ENCODE data around the gene CAPN14.

Gene CAPN14

DNA sequence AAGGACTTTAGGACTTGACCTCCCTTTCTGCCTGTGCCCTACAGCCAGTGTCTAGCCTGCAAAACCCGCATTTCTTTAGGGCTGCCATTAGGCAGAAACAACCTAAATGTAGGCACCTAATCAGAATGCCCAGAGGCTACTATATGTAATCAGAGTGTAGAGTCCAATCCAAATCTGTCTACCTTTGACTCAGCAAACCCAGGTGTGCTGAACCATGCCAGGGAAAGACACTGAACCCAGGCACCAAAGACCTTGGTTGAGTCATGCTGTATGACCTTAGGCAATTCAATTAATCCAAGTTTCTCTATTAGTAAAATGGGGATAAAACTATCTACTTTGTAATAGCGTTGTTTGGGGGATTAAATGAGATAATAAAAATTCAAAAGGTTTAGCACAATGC lies 20.7 kb downstream of the CAPN14 start:
- Histone ChIP-seq H3K27me3 (ENCODE audit: insufficient read depth, poor library complexity, severe bottlenecking) (no peaks in the 10 kb centered on the region), H3K4me3 (replicated peaks; ENCODE audit: insufficient read depth, low read length) (no peak overlapping the region), H3K27ac (replicated peaks) (no peak overlapping the region)
- TF ChIP-seq, protein P1, sequence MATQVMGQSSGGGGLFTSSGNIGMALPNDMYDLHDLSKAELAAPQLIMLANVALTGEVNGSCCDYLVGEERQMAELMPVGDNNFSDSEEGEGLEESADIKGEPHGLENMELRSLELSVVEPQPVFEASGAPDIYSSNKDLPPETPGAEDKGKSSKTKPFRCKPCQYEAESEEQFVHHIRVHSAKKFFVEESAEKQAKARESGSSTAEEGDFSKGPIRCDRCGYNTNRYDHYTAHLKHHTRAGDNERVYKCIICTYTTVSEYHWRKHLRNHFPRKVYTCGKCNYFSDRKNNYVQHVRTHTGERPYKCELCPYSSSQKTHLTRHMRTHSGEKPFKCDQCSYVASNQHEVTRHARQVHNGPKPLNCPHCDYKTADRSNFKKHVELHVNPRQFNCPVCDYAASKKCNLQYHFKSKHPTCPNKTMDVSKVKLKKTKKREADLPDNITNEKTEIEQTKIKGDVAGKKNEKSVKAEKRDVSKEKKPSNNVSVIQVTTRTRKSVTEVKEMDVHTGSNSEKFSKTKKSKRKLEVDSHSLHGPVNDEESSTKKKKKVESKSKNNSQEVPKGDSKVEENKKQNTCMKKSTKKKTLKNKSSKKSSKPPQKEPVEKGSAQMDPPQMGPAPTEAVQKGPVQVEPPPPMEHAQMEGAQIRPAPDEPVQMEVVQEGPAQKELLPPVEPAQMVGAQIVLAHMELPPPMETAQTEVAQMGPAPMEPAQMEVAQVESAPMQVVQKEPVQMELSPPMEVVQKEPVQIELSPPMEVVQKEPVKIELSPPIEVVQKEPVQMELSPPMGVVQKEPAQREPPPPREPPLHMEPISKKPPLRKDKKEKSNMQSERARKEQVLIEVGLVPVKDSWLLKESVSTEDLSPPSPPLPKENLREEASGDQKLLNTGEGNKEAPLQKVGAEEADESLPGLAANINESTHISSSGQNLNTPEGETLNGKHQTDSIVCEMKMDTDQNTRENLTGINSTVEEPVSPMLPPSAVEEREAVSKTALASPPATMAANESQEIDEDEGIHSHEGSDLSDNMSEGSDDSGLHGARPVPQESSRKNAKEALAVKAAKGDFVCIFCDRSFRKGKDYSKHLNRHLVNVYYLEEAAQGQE (IDR thresholded peaks at IDR 0.05; ENCODE audit: insufficient replicate concordance, low read depth): no peak
- TF ChIP-seq GABPA (IDR thresholded peaks at IDR 0.05; ENCODE audit: low read depth) (no peak), SPI1 (IDR thresholded peaks at IDR 0.05; ENCODE audit: borderline replicate concordance, low read depth) (no peak), POLR2AphosphoS5 (IDR thresholded peaks at IDR 0.05; ENCODE audit: low read depth) (no peak)
- TF ChIP-seq, protein P2, sequence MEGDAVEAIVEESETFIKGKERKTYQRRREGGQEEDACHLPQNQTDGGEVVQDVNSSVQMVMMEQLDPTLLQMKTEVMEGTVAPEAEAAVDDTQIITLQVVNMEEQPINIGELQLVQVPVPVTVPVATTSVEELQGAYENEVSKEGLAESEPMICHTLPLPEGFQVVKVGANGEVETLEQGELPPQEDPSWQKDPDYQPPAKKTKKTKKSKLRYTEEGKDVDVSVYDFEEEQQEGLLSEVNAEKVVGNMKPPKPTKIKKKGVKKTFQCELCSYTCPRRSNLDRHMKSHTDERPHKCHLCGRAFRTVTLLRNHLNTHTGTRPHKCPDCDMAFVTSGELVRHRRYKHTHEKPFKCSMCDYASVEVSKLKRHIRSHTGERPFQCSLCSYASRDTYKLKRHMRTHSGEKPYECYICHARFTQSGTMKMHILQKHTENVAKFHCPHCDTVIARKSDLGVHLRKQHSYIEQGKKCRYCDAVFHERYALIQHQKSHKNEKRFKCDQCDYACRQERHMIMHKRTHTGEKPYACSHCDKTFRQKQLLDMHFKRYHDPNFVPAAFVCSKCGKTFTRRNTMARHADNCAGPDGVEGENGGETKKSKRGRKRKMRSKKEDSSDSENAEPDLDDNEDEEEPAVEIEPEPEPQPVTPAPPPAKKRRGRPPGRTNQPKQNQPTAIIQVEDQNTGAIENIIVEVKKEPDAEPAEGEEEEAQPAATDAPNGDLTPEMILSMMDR (IDR thresholded peaks at IDR 0.05; ENCODE audit: insufficient read depth, low read length): no peak
- DNase-seq (ENCODE audit: low read depth in 1 of 2, low spot score in 1 of 2): no peak

DNA sequence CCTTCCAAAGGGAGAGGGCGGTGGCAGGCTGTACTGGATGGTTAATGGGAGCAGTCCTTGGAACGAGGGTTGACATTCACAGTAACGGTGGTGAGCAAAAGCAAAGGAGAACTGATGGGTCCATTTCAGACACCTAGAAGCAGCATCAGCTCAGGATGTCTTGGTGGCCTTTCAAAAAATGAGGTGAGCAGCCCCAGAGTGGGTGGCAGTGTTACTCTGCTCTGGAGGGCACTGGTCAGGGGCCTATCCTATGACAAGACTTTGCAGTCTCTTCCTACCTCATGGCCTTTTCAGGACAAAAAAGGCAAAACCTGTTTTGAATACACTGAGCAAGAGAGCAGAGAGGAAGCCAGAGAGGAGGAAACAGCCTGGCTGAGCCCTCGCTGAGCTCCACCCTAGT lies 23.5 kb downstream of the CAPN14 start:
- H3K27ac ChIP-seq (replicated peaks): no peak overlapping the region
- no peak overlapping the region for H3K4me3 ChIP-seq (replicated peaks; ENCODE audit: insufficient read depth, low read length)
- no peak for DNase-seq (ENCODE audit: low read depth in 1 of 2, low spot score in 1 of 2)
- TF ChIP-seq, protein P2 (IDR thresholded peaks at IDR 0.05; ENCODE audit: insufficient read depth, low read length): no peak
- no peak for TF ChIP-seq SPI1 (IDR thresholded peaks at IDR 0.05; ENCODE audit: borderline replicate concordance, low read depth)
- TF ChIP-seq POLR2AphosphoS5 (IDR thresholded peaks at IDR 0.05; ENCODE audit: low read depth): no peak
- TF ChIP-seq GABPA (IDR thresholded peaks at IDR 0.05; ENCODE audit: low read depth): no peak
- TF ChIP-seq, protein P1 (IDR thresholded peaks at IDR 0.05; ENCODE audit: insufficient replicate concordance, low read depth): no peak
- H3K27me3 ChIP-seq (ENCODE audit: insufficient read depth, poor library complexity, severe bottlenecking): no peaks in the 10 kb centered on the region

DNA sequence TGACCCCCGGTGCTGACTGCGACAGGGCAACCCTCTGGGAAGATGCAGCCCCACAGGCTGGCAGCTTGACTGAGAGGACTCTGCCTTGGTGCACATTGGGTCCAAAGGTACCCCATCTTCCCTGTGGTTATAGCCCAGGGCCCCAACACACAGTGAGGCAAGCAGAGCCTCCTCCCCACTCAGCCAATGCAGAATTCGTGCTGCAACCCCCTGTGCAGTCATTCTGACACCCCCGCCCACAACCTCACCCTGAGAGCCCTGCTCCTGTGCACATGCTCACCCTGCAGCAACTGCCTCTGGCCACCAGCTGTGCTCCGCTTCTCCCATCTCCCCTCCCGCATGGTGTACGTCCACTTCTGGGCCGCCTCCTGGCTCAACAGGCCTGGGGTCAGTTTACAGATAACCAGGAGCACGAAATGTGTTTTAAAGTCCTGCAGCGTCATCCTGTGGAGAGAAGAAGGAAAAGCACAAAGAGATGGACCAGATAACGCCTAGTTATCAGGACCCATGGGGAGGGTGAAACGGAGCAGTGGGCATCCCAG lies 24.4 kb downstream of the CAPN14 start:
- Histone ChIP-seq H3K27ac (replicated peaks) (no peak overlapping the region), H3K27me3 (ENCODE audit: insufficient read depth, poor library complexity, severe bottlenecking) (no peaks in the 10 kb centered on the region), H3K4me3 (replicated peaks; ENCODE audit: insufficient read depth, low read length) (no peak overlapping the region)
- no peak for DNase-seq (ENCODE audit: low read depth in 1 of 2, low spot score in 1 of 2)
- TF ChIP-seq, protein P1 (IDR thresholded peaks at IDR 0.05; ENCODE audit: insufficient replicate concordance, low read depth): no peak
- TF ChIP-seq POLR2AphosphoS5 (IDR thresholded peaks at IDR 0.05; ENCODE audit: low read depth) (no peak), SPI1 (IDR thresholded peaks at IDR 0.05; ENCODE audit: borderline replicate concordance, low read depth) (no peak), GABPA (IDR thresholded peaks at IDR 0.05; ENCODE audit: low read depth) (no peak)
- TF ChIP-seq, protein P2 (IDR thresholded peaks at IDR 0.05; ENCODE audit: insufficient read depth, low read length): no peak
